Measurements from ENCODE around the gene ISLR2.
"Not testable (repeated sequence)": the region's sequence is repeated elsewhere in the genome, so short reads cannot be mapped to it uniquely, and the experiment has no call there.

ISLR2 gene

DNA sequence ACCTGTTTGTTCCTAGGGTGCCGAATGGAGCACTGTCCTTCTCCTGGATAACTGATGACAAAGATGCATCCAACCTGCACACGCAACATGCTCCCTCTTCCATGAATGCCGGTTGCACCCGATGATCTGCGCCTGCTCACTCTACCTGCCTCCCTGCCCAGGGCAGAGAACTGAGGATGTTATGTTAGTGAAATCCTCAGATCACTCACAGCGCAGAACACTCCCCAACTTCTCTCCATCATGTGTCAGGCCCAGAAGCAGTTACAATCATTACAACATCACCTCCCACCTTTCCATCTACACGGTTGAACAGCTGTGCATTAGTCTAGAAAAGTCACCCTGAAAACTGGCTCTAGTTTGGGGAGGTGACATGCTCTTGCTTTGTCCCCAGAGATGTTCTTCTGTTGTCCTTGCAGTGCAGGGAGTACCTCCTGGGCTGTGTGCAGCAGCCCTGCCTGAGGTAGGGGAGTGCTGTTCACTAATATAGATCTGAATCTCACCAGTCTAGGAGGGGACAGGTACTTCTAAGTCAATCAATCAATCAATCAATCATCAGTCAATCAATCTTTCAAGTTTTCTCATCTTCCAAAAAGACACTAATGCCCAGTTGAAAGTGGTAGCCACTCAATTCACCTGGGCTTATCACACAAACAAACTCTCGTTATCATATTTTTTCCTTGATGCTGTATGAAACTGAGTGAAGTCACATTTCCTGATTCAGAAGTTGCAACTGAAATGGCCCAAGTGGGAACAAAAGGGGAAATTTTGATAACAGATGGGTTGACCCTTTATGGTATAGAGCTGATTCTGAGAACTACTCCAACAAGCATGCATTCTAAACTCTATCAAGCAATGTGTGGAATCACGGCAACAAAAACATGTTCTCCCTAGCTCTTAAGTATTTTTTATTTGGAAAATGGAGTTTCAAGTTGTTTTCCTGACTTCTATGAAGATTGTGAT is 27.8 kb downstream of the ISLR2 start:
- DNase-seq = no peak

DNA sequence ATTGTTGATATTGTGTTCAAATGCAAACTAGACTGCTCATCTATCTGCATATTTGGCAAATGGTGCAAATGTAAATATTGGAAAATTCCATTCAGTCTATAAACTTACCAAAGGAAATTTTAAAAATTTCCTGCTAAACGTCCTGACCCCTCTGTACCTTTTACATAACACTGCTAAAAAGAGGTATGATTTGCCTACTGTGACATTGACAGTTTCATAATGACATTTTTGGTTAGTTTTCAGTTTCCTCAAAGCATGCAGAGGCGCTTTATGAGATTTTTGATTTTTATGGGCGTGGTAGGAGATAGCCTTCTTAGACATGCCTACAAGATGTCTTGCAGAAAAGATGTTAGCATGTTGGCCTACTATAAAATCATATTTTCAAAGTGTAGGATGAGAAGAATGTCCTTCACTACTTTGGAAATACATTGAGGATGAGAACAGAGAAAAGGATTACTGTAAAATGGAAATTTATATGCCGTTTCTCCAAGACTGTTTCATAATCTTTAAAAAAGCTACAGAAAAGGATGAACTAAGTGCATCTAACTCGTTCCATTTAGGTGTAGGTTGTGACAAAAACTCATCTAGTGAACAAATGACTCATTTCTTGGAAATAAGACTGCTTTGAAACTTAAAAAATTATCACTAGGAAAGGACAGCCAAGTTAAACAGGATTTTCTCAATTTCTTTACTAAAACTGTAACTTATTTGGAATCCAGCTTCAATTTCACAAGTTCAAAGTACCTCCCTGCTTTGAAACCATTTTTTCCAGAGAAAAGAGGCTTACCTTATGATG is 28.7 kb downstream of the ISLR2 start:
- DNase-seq = no peak

DNA sequence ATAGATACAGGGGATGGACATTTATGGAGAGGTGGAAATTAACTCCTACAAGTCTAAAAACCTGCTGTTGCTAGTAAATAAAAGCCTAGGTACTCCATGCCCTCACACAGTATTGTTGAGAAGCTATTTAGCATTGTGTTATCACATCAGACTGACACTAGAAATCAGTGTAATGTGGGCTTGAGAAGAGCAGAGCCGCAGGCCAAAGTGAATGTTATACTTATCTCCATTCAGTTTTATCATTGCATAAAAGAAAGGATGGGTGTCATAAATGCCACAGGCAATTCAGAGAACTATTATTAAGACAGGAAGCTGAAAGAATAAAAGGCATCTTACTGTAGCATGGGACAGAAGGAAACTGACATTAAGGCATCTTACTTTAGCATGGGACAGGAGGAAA is 29.4 kb downstream of the ISLR2 start:
- DNase-seq = no peak

DNA sequence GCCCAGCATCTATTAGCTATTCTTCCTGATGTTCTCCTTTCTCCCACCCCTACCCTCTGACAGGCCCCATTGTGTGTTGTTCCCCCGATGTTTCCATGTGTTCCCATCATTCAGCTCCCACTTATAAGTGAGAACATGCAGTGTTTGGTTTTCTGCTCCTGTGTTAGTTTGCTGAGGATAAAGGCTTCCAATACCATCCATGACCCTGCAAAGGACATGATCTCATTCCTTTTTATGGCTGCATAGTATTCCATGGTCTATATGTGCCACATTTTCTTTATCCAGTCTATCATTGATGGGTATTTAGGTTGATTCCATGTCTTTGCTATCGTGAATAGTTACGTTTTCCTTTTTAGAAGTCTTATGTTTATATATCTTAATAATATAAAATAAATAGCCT is 30.0 kb downstream of the ISLR2 start:
- not testable (repeated sequence) for DNase-seq

DNA sequence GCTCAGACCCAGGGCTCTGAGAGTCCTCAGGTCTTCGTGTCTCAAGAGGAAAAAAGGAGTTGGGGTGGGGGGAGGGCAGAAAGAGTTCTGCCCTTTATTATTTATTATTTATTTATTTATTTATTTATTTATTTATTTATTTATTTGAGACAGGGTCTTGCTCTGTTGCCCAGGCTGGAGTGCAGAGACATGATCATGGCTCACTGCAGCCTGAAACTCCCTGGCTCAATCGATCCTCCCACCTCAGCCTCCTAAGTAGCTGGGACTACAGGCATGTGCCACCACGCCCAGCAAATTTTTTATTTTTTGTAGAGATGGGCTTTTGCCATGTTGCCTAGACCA is 31.8 kb downstream of the ISLR2 start:
- DNase-seq = not testable (repeated sequence)

DNA sequence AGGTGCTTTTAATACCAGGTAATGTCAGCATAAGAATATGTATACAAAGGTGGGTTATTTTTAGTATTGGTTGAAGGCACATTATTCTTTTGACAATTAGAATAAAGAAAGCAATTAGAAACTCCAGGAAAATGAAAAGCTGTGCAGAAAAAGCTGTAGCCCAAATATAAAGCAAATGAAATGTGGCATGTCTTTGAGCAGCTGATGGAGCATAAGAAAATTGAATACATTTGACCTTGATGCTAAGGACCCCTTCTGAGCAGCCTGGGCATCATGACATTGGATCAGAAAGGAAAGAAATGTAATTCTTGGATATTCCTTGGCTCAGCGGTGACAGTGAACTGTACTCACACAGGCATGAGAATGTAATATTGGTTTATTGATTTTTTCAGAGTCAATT is 35.1 kb downstream of the ISLR2 start:
- no peak for DNase-seq

DNA sequence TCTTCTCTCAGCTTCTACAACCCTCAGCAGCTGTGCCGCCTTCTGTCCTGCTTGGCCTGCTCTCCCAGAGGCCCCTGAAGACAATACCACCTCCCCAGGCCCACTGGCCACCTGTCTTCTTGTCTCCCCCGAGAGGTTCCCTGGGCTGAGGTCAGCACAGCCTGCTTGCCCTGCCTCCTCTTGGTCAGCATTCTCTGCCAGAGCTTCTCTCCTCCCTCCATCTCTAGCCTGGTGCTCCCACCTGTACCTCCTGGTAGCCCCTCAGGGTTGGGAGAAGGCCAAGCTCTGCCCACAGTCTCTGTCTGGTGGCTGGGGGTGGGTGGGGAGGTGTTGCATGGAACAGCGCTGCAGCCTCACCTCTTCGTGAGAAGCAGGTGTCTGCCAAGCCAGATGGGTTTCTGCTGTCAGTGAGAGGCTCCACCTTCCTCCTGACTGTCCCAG is 37.5 kb downstream of the ISLR2 start:
- DNase-seq = no peak

DNA sequence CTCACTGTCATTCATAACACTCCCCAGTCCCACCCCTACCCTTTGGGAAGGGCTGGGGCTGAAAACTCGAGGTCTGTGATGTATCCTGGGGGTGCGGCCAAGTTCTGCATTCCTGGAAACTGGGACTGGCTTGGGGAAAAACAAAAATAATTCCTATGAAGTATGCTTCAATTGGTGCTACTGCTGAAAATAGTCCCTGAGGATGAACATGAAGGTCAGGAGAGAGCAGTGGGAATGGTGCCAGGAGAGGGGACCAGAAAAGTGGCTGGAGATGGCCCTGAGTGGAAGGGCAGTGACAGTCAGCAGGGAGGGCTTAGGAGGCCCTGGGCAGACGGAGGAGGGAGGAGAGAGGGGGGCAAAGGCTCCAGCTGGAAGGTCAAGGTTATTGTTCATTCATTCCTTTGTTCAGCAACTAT is 38.3 kb downstream of the ISLR2 start:
- no peak for DNase-seq

DNA sequence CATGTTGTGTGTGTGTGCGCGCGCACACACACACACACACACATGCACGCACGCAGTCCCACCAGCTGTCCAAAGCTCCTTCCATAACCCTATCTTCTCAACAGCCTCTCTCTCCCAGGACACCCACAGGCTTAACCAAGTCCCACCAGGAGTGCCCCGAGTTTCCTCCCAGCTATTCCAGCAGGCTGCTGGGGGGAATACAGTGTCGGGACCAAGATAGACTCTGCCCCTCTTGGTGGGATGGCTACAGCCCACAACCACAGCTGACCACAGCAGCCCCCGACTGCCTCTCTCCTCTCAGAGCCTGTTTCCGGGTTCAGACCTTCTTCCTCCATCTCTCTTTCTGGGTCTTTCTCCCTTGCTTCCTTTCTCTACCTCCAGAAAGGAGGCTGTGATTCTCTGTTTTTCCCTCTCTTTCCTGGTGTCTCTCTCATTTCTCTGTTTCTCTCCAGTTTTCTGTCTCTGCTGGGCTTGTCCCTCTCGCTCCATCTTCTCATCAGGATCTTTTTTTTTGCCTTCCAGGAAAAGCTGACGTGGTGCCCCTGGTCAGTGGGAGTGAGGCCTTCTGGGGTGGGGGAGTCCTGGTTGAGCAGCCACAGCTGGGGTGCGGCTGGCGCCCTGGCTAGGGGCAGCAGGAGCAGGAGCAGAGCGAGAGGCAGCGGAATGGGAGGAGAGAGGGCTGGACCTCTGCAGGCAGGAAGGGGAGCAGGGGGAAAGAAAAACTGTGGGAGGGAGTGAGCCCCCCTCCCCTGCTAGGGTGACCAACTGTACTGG is 39.9 kb downstream of the ISLR2 start:
- no peak for DNase-seq

DNA sequence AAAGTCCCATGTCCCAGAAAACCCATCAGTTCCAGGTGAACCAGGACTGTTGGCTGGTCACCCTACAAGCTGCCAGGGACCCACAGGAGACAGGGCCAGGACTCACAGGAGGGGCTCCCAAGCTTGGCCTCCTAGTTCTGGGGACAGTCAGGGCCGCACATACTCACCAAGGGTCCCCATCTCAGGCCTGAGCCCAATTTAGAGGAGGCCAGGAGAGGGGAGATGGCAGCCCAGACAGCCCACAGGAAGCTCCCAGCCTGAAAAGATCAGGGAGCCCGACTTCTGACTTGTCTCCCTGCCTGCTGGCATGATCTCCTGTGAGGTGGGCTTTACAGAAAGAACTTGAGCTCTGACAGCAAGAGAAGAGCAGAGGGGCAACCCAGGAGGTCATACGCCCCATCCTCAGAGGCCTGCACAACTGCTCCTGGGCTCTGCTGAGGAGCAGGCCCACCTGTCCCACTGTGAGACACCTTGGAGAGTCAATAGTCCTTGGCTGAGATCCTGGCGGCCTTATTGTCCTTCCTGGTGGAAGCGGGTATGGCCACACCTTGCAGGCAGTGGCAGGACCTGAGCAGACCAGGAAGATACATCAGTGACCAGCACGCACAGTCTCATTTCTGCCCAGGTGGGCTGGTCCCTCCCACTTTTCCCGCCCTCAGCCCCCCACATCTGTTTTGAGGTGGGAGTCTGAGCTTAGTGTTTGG is 40.6 kb downstream of the ISLR2 start:
- no peak for DNase-seq

DNA sequence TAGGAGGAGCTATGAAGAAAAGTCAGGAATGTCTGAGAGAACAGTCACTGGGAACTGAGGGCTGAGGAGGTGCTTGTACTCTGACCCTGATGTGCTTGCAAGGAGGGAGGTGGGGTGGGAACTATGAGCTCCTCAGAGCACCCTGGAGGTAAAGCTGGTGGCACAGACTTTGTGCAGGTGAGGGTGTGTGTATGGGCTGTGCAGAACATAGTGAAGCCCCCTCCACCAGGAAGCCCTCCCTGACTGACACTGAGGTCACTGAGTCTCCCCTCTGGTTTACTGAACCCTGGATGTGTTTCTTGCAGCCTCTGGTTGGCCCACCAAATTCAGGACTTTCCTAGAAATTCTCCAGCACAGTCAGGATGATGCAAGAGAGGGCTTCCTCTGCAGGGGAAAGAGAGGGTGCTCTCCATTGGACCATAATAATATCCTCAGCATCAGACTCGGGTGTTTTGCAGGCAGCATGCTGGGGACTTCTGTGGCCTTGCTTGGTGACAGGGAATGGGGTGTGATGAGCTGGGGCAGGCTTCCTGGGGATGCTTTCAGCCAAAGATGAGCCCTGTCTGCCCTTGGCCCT is 41.7 kb downstream of the ISLR2 start:
- DNase-seq = no peak

DNA sequence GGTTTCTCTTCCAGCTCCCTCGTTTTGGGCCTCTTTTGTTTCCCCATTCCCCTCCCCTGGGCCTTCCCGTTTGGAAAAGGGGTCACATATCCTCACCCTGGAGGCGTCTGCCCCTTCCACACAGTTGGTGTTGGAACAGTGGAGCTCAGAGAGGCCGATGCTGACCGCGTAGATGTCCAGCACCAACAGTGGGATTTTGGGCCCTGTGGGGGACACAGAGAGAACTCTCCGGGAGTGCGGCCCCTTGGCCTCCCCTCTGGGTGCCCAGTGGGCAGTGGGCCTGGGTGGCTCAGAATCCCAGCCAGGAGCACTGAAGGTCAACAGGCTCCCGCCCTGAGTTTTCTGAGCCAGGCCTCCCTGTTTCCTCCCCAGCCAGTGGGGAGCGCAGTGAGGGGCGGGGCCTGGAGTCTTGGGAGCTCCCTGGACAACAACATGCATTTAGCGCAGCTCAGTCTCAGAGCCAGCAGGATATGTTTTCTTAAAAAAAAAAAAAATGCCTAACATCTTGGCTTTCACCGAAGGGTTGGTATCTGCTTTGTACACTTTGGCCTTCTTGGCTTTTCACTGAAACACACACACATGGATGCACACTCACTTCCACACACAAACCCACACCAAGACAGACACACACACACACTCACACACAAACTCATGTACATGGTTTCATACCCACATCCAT is 42.5 kb downstream of the ISLR2 start:
- no peak for DNase-seq

DNA sequence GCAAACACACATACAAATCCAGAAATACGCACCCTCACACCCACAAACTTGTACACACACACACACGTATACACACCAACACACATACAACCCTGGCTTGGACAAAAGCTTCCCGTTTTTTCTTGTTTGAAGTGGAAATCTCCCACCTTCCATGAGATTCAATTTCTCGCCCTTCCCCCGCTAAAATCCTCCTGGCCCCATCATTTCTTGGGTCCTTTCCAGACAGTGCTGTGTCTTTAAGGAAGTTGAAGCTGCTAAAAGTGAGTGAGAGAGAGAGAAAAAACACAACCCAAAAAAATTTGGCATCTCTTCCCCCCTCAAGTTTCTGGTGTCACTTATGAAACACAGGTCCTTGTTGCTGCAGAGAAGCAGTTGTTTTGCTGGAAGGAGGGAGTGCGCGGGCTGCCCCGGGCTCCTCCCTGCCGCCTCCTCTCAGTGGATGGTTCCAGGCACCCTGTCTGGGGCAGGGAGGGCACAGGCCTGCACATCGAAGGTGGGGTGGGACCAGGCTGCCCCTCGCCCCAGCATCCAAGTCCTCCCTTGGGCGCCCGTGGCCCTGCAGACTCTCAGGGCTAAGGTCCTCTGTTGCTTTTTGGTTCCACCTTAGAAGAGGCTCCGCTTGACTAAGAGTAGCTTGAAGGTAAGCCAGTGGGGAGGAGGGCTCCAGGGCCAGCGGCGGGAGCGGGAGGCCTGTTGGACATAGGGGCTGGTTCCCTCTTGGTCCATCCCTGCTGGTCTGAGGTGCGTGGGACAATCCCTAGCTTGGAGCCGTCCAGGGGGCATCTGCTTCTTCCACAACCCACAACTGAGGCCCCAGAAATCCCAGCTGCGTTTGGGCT is 43.2 kb downstream of the ISLR2 start, which contains the start of gene ISLR:
TSS of gene ISLR (plus strand) at position 331 of the 839 bp plus-strand sequence. CDS start 1,149 bp downstream, outside the sequence.
- DNase-seq = no peak

DNA sequence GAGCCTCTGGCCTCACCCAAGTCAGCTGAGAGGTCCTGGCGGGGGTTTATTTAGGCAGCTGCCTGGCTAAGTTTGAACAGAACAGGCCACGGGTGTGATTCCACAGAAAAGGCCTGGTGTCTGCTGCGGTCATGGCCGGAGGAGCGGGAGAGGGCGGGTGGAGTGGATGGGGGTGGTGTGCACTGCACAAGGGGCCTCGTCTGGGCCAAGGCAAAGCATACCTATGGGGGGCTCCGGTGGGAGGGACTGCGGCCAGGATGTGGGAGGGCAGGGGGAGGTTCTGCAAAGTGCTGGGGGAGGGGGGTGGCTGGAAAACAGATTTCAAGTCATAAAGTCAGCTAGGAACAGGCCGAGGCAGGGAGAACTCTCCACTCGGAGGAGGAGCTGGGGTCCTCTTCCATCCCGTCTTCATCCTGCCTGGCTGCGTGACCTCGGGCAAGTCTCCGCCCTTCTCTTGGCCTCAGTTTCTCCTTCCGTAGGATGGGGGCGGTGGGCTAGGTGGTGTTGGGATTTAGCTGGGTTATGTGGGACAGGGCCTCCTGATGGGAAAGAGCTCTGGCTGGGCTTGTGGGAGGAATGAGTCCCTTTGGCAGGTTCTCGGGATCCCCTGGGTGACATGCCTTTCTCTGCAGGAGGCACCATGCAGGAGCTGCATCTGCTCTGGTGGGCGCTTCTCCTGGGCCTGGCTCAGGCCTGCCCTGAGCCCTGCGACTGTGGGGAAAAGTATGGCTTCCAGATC is 44.0 kb downstream of the ISLR2 start:
- DNase-seq = no peak

DNA sequence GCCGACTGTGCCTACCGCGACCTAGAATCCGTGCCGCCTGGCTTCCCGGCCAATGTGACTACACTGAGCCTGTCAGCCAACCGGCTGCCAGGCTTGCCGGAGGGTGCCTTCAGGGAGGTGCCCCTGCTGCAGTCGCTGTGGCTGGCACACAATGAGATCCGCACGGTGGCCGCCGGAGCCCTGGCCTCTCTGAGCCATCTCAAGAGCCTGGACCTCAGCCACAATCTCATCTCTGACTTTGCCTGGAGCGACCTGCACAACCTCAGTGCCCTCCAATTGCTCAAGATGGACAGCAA is 44.5 kb downstream of the ISLR2 start:
- no peak for DNase-seq

DNA sequence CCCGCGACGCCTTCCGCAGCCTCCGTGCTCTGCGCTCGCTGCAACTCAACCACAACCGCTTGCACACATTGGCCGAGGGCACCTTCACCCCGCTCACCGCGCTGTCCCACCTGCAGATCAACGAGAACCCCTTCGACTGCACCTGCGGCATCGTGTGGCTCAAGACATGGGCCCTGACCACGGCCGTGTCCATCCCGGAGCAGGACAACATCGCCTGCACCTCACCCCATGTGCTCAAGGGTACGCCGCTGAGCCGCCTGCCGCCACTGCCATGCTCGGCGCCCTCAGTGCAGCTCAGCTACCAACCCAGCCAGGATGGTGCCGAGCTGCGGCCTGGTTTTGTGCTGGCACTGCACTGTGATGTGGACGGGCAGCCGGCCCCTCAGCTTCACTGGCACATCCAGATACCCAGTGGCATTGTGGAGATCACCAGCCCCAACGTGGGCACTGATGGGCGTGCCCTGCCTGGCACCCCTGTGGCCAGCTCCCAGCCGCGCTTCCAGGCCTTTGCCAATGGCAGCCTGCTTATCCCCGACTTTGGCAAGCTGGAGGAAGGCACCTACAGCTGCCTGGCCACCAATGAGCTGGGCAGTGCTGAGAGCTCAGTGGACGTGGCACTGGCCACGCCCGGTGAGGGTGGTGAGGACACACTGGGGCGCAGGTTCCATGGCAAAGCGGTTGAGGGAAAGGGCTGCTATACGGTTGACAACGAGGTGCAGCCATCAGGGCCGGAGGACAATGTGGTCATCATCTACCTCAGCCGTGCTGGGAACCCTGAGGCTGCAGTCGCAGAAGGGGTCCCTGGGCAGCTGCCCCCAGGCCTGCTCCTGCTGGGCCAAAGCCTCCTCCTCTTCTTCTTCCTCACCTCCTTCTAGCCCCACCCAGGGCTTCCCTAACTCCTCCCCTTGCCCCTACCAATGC is 45.1 kb downstream of the ISLR2 start:
- DNase-seq = no peak

DNA sequence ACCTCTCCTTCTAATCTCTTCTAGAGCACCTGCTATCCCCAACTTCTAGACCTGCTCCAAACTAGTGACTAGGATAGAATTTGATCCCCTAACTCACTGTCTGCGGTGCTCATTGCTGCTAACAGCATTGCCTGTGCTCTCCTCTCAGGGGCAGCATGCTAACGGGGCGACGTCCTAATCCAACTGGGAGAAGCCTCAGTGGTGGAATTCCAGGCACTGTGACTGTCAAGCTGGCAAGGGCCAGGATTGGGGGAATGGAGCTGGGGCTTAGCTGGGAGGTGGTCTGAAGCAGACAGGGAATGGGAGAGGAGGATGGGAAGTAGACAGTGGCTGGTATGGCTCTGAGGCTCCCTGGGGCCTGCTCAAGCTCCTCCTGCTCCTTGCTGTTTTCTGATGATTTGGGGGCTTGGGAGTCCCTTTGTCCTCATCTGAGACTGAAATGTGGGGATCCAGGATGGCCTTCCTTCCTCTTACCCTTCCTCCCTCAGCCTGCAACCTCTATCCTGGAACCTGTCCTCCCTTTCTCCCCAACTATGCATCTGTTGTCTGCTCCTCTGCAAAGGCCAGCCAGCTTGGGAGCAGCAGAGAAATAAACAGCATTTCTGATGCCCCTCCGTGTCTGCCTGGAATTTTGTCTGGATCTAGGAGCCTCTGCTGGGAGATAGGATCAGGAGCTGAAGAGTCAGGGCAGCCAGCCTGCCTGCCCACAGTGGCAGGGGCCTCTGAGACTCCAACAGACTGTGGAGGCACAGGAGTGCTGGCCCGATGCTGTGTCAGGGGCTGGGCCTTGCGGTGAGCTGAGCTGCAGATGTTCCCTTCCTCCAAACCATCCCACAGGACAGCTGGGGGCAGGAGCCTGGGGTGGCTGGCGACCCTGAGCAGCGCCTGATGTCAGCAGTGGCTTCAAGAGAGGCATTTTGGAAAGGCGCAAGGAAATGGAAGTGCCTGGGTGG is 46.2 kb downstream of the ISLR2 start:
- DNase-seq = no peak

Data from CD4-positive, alpha-beta T cell treated with Interferon gamma for 1 hour (primary cell).